GM18870 (cell line): ENCODE results near the gene TRAF2.
"Not testable (repeated sequence)": the region's sequence is repeated elsewhere in the genome, so short reads cannot be mapped to it uniquely, and the experiment has no call there.

Experiments
- ATAC-seq: cut with Tn5 transposase; IDR thresholded peaks from one replicate; pipeline ENCODE4 v1.9.1; 2021; ENCODE audit warnings: moderate library complexity; ENCODE audit not compliant: unreplicated experiment

The TRAF2 gene

DNA sequence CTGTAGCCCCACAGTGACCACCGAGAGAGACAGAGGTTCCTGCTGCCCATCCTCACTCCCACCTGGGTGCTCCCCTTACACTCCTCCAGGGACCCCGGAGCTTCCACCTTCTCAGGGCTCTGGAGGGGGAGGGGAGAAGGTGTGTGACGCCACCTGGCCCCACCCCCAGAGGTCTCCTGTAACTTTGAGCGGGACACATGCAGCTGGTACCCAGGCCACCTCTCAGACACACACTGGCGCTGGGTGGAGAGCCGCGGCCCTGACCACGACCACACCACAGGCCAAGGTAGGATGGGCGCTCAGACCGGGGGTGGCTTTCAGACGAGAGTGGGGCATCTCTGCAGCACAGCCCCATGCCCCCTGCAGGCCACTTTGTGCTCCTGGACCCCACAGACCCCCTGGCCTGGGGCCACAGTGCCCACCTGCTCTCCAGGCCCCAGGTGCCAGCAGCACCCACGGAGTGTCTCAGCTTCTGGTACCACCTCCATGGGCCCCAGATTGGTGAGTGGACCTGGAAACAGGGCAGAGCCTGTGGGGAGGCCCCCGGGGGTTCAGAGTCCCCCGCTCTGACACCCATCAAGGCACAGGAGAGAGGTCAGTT, 29.7 kb upstream of the TRAF2 start:
- ATAC-seq, result no peak

DNA sequence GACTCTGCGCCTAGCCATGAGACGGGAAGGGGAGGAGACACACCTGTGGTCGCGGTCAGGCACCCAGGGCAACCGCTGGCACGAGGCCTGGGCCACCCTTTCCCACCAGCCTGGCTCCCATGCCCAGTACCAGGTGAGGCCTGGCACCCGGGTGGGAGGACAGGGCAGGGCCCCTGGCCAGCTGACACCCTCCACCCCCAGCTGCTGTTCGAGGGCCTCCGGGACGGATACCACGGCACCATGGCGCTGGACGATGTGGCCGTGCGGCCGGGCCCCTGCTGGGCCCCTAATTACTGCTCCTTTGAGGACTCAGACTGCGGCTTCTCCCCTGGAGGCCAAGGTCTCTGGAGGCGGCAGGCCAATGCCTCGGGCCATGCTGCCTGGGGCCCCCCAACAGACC, 29.1 kb upstream of the TRAF2 start:
- ATAC-seq, result no peak

DNA sequence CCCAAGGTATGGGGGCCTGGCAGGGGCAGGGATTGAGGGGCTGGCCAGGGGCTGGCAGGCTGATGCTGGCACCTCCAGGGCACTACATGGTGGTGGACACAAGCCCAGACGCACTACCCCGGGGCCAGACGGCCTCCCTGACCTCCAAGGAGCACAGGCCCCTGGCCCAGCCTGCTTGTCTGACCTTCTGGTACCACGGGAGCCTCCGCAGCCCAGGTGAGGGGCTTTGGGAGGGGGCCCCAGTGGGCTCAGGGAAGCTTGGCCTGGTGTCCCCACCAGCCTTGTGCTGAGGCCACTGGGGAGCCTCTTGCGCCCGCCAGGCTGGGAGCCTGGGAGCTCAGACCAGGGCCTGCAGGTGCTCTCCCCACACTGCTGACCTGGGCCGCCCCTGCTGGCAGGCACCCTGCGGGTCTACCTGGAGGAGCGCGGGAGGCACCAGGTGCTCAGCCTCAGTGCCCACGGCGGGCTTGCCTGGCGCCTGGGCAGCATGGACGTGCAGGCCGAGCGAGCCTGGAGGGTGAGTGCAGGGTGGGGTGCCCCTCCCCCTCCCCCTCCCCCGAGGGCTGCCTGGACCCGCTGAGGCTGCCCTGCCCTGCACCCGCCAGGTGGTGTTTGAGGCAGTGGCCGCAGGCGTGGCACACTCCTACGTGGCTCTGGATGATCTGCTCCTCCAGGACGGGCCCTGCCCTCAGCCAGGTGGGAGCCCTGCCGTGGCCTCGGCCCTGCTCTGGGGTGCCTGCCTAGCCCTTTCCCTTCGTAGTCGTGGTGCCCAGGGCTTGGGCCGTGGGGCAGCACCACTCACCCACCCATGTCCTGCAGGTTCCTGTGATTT, 28.5 kb upstream of the TRAF2 start:
- no peak for ATAC-seq

DNA sequence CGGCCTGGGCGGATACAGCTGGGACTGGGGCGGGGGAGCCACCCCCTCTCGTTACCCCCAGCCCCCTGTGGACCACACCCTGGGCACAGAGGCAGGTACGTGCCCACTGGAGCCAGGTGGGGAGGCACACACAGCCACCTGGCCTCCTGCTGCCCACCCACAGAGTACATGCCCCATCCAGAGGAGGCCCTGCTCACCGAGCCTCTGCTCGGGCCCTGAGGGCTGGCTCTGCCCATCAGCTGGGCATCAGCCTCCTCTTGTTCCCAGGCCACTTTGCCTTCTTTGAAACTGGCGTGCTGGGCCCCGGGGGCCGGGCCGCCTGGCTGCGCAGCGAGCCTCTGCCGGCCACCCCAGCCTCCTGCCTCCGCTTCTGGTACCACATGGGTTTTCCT, 27.9 kb upstream of the TRAF2 start:
- ATAC-seq, result no peak

DNA sequence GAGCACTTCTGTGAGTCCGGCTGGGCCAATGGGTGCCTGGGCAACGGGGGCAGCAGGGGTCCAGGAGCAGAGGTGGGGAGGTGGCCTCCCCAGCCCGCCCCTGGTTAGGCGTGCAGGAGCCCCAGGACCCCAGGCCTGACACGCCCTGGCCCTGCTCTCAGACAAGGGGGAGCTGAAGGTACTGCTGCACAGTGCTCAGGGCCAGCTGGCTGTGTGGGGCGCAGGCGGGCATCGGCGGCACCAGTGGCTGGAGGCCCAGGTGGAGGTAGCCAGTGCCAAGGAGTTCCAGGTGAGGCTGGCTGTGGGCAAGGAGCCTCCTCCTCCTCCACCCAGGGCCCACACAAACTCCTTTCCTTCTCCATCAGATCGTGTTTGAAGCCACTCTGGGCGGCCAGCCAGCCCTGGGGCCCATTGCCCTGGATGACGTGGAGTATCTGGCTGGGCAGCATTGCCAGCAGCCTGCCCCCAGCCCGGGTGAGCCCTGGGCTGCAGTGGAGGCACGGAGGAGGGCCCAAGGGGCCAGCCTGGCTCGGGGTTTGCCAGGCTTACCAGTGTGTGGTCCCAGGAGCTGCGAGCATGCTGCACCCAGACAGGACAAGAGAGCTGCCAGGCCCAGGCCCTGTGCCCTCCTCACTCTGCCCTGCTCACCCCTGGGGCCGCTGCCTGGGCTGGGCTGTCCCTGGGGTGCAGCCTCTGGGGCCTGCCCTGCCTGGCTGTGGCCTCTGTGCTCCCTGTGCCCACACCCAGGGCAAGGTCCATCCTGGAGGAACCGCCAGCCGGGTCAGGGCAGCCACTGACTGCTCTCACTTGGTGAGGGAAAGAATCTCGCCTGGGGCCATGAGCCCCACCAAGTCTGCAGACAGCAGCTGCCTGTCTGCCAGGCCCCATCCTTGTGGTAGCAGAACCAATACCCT, 27.2 kb upstream of the TRAF2 start:
- ATAC-seq, result no peak

DNA sequence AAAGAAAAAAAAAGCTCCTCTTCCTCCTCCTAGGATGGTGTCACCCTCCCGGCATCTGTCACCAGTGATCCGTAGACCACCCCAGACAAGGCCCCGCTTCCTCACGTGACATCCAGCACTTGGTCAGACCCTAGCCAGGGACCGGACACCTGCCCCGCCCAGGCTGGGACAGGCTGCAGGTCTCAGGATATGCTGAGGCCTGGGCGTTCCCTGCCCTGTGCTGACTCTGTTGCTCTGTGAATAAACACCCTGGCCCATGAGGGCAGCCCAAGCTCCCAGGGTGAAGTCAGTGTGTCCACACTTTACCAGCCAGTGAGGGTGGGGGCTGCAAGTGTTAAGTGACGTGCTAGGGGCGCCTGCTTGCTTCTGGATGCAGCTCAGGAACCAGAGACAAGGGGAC, 25.8 kb upstream of the TRAF2 start:
- ATAC-seq, result no peak

DNA sequence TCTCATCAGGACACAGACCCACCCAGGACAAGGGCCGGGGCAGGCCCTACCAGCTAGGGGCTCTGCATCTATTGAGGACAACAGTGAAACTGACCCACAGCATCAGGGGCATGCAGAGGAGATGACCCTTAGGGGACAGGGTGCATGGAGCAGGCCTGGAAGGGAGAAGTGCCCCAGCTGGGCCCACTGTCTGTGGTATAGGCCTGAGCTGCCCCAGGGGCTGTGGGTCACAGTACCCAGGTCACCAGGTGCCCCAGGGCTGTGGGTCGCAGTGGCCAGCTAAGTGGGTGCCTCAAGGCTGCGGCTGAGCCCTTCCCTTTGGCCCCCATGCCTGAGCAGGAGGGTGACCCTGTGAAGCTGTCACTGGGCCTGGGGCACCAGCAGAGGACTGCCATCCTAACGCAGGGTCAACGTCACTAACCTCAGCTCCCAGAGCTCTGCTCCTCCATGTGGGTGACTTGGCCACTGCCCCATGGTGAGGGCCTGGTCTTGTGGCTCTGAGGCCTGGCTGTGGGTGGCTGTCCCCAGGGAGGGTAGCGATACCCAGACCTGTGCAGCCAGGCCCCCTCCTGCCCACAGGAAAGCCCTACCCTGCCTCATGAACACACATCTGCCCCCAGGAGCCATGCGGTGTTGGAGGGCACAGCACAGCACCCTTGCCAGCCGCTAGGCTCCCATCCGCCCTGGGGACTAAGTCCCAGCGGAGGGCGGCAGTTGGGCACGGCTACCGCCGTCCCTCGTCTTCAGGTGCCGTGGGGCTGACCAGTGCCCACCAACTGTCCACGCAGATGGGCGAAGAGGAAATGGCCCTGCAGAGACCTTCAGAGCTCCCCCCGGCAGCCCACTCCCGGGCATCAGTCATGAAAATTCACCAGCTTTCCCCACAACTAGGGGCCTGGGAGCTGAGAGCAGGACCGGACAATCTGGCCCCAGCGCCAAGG, 25.1 kb upstream of the TRAF2 start:
- ATAC-seq, result no peak

DNA sequence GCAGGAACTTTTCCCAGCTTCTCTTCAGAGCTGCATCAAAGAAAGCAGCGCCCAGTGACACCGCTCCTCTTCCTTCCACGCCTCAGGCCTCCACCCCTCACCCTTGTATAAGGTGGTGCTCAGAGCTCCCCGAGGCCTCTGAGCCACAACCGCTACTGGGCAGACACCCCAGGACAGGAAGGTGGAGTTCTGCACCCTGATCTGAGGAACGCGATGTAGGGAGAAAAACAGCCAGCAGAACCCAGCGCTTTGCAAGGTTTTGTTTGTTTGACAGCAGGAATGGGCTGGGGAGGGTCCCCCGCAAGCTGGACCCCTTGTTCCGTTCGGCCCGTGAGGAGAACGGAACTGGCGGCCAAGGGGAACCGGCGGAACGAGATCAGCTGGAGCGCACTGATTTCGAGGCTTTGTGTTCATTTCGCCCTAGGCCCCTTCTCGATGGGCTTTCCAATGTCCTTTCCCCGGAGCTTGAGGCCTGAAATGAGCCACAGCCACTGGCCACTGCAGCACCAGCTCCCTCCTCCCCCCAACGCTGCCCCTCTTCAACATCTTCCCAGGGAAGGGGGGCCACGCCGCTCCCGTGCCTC, 24.4 kb upstream of the TRAF2 start:
- no peak for ATAC-seq

DNA sequence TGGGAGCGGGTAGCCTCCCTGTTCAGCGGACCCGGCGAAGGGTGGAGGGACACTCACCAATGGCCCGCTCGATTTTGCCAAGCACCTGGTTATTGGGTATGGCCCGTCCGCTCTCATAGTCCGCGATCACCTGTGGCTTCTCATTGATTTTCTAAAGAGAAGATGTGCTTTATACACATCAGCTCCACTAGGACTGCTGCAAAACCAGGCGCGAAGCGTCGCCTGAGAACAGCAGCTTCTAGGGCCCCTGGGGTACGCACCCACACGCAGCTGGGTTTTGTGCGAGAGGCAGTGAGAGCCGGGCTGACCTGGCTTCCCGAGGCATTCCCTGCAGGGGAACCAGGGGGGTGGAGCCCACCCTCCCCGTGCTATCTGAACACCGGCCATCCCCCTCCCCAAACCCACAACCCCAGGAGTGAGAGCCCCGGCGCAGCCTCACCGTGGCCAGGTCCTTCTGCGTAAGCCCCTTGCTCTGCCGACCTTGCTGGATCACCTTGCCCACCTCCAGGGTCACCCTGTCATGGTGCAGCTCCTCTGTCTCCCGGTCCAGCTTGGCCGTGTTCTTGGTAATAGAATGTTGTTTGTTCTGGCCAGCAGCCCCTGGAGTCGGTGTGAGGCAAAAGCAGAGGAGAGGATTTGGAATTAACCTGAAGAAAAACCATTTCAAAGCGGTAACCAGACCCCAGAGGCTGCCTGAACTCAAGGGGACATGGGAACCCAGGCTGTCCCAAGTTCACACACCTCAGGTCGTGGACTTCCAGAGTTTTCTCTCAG, 23.3 kb upstream of the TRAF2 start:
- ATAC-seq, result no peak

DNA sequence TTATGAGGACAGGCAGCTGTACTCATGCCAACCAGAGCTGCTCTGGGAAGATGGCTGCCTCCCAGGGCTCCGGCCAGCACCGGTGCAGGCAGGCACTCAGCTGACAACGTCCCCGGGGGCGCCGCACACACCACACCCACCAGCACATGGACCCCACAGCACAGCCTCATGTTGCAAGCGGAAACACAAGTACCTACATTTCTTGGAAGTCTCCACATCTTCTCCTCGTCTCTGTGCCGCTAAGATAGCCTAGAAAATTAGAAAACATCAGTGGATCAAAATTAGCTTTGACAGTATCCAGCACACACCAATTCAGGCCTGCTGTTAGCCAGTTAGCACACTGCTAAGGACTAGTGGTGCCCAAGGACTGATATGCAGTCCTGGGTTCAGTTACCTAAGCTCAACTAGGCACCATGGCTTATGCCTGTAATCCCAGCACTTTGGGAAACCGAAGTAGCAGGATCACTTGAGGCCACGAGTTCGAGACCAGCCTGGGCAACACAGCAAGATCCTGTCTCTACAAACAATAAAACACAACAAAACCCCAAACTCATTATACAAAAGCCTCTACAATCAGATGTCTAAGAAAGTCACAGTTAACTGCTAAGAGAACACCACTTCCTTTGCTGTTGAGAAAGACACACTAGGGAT, 22.6 kb upstream of the TRAF2 start:
- no peak for ATAC-seq

DNA sequence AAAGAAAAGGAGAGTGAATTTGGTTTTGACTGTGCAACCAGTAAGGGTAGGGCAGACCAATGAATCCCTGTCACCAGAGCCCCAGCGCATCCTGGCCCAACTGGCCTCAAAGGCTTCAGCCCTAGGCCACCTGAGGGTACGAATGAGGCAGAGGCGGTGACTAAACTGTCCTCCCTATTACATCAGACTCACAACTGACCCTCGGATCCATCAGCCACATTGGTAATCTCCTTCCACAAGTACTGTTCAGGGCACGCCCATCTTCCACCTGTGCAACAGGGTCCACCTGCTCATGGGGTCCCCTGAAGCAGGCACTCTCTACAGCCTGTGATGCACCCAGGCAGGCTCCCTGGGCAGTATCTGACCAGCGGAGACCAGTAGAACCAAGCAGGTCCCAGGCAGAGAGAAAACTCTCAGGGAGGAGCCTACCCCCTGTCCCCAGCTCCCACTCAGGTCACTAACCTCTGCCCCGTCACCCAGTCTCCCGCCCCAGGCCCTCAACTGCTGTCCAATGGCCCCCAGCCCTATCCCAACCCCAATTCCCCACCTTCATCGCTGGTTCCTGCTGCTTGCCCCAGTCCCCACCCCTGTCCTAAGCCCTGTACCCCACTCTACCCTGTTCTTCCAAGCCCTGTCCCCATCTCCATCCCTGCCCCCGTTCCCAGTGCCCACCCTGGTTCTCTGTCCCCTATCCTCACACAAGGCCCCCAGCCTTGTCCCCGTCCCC, 21.1 kb upstream of the TRAF2 start:
- ATAC-seq, result no peak

DNA sequence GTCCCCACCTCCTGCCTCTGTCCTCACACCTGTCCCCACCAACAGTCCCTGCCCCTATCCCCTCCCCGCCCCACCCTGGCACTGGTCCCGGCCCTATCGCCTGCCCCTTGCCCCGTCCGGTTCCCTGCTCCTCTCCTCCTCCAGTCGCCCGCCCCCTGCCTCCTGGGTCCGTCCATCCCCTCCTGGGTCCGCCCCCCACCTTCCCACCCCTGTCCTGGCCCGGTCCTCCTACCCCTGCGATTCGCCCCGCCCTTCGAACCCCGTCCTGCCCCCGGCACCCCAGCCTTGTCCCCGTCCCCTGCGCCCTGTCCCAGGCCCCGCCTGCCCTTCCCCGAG, 20.6 kb upstream of the TRAF2 start:
- ATAC-seq, result no peak

DNA sequence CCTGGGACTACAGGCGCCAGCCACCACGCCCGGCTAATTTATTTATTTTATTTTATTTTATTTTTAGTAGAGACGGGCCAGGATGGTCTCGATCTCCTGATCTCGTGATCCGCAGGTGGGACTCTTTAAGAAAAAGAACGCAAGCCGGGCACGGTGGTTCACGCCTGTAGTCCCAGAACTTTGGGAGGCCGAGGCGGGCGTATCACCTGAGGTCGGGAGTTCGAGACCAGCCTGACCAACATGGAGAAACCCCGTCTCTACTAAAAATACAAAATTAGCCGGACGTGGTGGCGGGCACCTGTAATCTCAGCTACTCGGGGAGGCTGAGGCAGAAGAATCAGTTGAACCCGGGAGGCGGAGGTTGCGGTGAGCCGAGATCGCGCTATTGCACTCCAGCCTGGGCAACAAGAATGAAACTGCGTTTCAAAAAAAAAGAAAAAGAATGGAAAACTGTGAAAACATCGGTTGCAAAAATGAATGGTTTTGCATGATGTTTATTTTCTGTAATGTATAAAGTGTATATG, 19.4 kb upstream of the TRAF2 start:
- ATAC-seq, result not testable (repeated sequence)

DNA sequence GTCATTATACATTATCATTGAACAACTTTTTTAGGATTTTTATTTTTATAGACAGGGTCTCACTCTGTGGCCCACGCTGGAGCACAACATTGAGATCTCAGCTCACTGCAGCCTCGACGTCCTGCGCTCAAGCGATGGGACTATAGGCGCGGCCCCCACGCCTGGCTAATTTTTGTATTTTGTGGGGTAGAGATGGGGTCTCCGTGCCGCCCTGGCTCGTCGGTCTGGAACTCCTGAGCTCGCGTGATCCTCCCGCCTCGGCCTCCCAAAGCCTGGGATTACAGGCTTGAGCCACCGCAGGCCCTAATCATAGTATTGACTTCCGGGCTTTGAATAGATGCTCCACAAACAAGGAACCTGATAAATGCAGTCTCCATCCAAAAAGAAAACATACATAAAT, 18.8 kb upstream of the TRAF2 start:
- ATAC-seq, result no peak

DNA sequence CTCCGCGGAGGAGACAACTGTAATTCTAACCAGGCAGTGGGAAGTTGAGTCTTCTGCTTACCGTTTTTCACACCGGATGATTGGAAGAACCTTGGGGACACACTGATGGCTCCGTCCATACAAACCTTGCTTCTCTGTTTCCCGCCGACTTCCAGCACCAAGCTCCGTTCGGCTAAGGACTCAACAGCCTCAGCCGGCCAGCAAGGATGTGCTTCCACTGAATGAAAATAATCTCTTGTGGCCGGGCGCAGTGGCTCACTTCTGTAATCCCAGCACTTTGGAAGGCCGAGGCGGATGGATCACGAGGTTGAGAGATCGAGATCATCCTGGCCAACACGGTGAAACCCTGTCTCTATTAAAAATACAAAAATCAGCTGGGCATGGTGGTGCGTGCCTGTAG, 18.4 kb upstream of the TRAF2 start:
- ATAC-seq, result no peak

DNA sequence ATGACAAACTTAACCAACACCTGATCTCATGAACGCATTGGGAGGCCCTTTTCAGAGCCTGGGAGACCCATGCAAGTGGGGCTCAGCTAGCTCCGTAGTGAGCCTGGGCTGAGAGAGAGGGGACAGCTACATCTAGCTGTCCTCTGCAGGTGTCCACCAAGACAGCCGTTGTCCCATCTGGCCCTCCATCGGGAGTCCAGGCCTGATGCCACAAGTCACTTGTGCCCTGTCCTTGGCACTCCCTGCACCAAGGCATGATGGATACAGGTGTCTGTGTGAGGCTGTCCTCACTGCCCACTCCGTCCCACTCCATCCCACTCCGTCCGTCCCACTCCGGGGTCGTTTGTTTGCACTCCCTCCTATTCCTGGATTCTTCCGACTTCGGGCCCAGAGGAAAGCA, 17.7 kb upstream of the TRAF2 start:
- no peak for ATAC-seq

DNA sequence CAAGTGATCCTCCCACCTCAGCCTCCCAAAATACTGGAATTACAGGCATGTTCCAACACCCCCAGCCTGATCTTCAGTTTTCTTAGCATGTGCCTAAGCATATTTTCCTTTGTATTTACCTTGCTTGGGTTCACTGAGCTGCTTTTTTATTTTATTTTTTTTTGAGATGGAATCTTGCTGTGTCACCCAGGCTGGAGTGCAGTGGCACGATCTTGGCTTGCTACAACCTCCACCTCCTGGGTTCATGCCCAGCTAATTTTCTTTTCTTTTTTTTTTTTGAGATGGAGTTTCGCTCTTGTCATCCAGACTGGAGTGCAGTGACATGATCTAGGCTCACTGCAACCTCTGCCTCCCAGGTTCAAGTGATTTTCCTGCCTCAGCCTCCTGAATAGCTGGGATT, 16.7 kb upstream of the TRAF2 start:
- ATAC-seq, result not testable (repeated sequence)

DNA sequence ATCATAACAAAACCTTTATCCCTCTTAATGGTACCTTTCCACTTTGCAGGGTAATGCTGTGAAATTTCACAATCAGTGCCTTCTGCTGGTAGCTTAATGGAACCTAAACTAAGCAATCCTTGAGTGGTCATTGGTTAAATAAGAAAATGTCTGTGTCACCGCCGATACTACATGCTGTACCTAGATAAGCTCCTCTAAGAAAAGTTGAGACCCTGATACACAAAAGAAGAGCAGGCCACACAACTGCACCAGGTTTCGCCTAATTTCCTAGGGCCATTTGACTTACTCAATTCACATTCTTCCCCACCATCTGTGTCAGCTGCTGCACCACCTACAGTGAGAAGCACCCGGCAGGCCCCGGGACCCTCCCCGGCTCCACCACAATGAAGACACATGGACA, 11.2 kb upstream of the TRAF2 start:
- no peak for ATAC-seq
